Body of pancreas (tissue), 4 donors: ENCODE results near the gene BAZ2B. TPM values are rescaled to one million over a fixed set of nuclear protein-coding genes. Genes with fewer than 3 reads are reported as not detected.

ENCODE experiments used
- ATAC-seq: fragments of 150-250 bp; one replicate; pipeline ENCODE4 v1.9.1; 2016
- DNase-seq, 4 donors: peaks; one replicate each; pipeline ENCODE4 v3.0.0-alpha.2; 2019
- H3K27ac ChIP-seq, 4 donors: fragments of 200-600 bp; sonication (generic); 1 replicate in 3 of 4; 2 replicates in 1 of 4; pipeline versions ENCODE4 v1.5.1 to v1.6.1; 2016 to 2019; ENCODE audit warnings: mild to moderate bottlenecking in 1 of 4, mixed read lengths in 1 of 4, moderate library complexity in 1 of 4
- H3K27me3 ChIP-seq, 2 donors: fragments of 200-600 bp; sonication (generic); one replicate each; pipeline ENCODE4 v1.6.0; 2016; ENCODE audit warnings: mild to moderate bottlenecking in 1 of 2
- H3K36me3 ChIP-seq, 2 donors: fragments of 200-600 bp; sonication (generic); replicated peaks in 1 of 2; 2 replicates each; pipeline ENCODE4 v1.5.1; 2016; ENCODE audit warnings: low read depth in 2 of 2; ENCODE audit not compliant: insufficient read depth in 1 of 2
- H3K4me1 ChIP-seq: fragments of 200-600 bp; sonication (generic); one replicate; pipeline ENCODE4 v1.6.0; 2016
- H3K4me3 ChIP-seq, 2 donors: fragments of 200-600 bp; sonication (generic); 1 replicate in 1 of 2; 2 replicates in 1 of 2; pipeline ENCODE4 v1.5.1; 2016 to 2019
- H3K9me3 ChIP-seq, 3 donors: fragments of 200-600 bp; sonication (generic); 1 replicate in 2 of 3; 2 replicates in 1 of 3; pipeline ENCODE4 v1.5.1; 2016
- POLR2A ChIP-seq, 3 donors: fragments of 450-650 bp; IDR thresholded peaks; one replicate each; pipeline ENCODE4 v1.6.1; 2016; ENCODE audit warnings: antibody characterized with exemption in 3 of 3, mild to moderate bottlenecking in 2 of 3
- WGBS, 2 donors: methylation state at CpG; one replicate each; pipeline ENCODE4 v1.1.5; 2017; 5-methylcytosine and 5-hydroxymethylcytosine counted together
- intact Hi-C: fragments of 100-400 bp; cut with DNase I; formaldehyde crosslinking; loops from one replicate; pipeline ENCODE4 v1.15.1; 2023
- total RNA-seq, 2 donors: library from RNA; depleted of rRNA; stranded (reverse); fragments of >200 nt; gene quantifications; one replicate each; pipeline ENCODE4 v1.1.0, GENCODE V29; 2016
- TF ChIP-seq, protein P1 (sequence below), 7 experiments: fragments of 450-650 bp in 4 of 7; fragments of 200-600 bp in 3 of 7; sonication (generic) in 3 of 7; IDR thresholded peaks; one replicate each; pipeline ENCODE4 v1.5.1; 2016 to 2019; ENCODE audit warnings: antibody characterized with exemption in 7 of 7

Gene BAZ2B
- total RNA-seq, 2 donors from 2014 or later, result 62.5 to 104 TPM

DNA sequence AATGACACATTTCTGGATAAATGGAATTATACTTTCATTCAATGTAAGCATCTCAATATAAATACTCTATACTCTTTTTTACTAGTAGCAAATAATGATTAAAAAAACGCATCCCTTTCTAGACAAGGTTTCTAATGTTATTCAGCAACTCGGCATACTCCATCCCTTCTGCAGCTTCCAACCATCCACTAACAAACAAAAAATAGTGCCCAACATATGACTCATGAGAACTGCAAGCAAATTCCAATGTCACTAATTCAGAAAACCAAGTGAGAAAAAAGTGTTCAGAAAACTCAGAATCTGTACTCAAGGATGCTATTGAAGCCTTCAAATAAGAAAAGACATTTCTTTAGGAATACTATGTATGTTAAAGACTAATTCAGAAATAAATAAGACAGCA lies 140.0 kb downstream of the BAZ2B start:
- intact Hi-C loops, result no loop called here
- Histone ChIP-seq H3K27me3 (no peaks in the 10 kb centered on the region), H3K9me3 (no peaks in the 10 kb centered on the region), H3K4me3 (no peak overlapping the region), H3K4me1 (no peaks in the 10 kb centered on the region), H3K36me3 (peaks cover 0 to 13% of the 10 kb centered on the region in 2 donors), H3K27ac (no peak overlapping the region)
- TF ChIP-seq, protein P1, sequence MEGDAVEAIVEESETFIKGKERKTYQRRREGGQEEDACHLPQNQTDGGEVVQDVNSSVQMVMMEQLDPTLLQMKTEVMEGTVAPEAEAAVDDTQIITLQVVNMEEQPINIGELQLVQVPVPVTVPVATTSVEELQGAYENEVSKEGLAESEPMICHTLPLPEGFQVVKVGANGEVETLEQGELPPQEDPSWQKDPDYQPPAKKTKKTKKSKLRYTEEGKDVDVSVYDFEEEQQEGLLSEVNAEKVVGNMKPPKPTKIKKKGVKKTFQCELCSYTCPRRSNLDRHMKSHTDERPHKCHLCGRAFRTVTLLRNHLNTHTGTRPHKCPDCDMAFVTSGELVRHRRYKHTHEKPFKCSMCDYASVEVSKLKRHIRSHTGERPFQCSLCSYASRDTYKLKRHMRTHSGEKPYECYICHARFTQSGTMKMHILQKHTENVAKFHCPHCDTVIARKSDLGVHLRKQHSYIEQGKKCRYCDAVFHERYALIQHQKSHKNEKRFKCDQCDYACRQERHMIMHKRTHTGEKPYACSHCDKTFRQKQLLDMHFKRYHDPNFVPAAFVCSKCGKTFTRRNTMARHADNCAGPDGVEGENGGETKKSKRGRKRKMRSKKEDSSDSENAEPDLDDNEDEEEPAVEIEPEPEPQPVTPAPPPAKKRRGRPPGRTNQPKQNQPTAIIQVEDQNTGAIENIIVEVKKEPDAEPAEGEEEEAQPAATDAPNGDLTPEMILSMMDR (IDR thresholded peaks at IDR 0.05), result no peak
- TF ChIP-seq POLR2A (IDR thresholded peaks at IDR 0.05), result no peak
- DNase-seq (no peak), ATAC-seq (no peak)
- WGBS, 2 donors, result 93 to 98% methylated on average over 2 of the region's 2 CpGs

DNA sequence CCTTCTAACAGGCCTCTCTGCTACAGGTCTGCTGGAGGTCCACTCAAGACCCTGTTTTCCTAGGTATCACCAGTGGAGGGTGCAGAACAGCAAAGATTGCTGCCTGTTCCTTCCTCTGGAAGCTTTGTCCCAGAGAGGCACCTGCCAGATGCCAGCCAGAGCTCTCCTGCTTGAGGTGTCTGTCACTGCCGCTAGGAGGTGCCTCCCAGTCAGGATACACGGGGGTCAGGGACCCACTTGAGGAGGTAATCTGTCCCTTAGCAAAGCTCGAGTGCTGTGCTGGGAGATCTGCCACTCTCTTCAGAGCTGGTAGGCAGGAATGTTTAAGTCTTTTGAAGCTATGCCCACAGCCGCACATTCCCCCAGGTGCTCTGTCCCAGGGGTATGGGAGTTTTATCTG lies 140.6 kb downstream of the BAZ2B start:
- intact Hi-C loops, result no loop called here
- Histone ChIP-seq H3K36me3 (peaks cover 0 to 13% of the 10 kb centered on the region in 2 donors), H3K4me3 (no peak overlapping the region), H3K9me3 (no peaks in the 10 kb centered on the region), H3K4me1 (no peaks in the 10 kb centered on the region), H3K27ac (no peak overlapping the region), H3K27me3 (no peaks in the 10 kb centered on the region)
- ATAC-seq (no peak), DNase-seq (no peak)
- no peak for TF ChIP-seq POLR2A (IDR thresholded peaks at IDR 0.05)
- TF ChIP-seq, protein P1 (IDR thresholded peaks at IDR 0.05), result no peak
- WGBS, 2 donors, result 94 to 96% methylated on average over 2 to 4 of the region's 4 CpGs

DNA sequence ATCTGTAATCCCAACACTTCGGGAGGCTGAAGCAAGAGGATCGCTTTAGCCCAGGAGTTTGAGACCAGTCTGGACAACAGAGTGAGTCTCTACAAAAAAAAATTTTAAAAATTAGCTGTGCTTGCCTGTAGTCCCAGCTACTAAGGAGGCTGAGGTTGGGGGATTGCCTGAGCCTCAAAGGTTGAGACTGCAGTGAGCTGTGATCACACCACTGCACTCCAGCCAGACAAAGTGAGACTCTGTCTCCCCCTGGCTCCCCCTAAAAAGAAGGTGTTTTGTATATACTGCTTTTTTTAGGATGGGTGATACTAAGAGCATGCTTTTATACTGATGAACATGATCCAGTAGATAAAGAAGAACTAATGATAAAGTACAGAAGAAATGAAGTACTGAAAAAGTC lies 145.0 kb downstream of the BAZ2B start:
- H3K27ac ChIP-seq, result no peak overlapping the region
- H3K9me3 ChIP-seq, result no peaks in the 10 kb centered on the region
- DNase-seq, result no peak
- H3K27me3 ChIP-seq, result no peaks in the 10 kb centered on the region
- peaks cover 0 to 9% of the 10 kb centered on the region in 2 donors for H3K36me3 ChIP-seq
- TF ChIP-seq POLR2A (IDR thresholded peaks at IDR 0.05), result no peak
- TF ChIP-seq, protein P1 (IDR thresholded peaks at IDR 0.05), result no peak
- no peak for ATAC-seq
- H3K4me1 ChIP-seq, result no peaks in the 10 kb centered on the region
- intact Hi-C loops, result no loop called here
- WGBS, 2 donors, result 43 to 48% methylated on average over 2 of the region's 2 CpGs
- no peak overlapping the region for H3K4me3 ChIP-seq

DNA sequence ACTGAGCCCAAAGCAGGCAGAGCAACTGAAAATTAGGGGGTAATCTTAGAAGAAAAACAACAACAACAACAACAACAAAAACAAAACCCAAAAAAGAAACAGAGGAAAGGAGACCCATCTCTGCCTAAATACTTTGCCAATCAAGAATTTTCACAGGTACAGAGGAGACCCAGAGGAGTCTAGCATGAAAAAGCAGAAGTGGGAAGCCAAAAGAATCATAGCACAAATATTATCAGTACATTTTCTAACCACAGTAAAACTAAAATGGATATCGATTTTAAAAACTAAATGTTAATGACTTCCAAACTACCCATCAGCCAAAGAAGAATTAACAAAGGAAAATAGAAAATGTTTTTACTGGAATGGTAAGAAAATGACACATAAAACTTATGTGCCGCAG lies 148.1 kb downstream of the BAZ2B start:
- 97% methylated on average over 2 of the region's 2 CpGs for WGBS, 2 donors
- no peak for DNase-seq
- Histone ChIP-seq H3K9me3 (no peaks in the 10 kb centered on the region), H3K27me3 (no peaks in the 10 kb centered on the region), H3K36me3 (no peaks in the 10 kb centered on the region), H3K27ac (no peak overlapping the region), H3K4me1 (no peaks in the 10 kb centered on the region), H3K4me3 (no peak overlapping the region)
- no peak for ATAC-seq
- TF ChIP-seq, protein P1 (IDR thresholded peaks at IDR 0.05), result no peak
- TF ChIP-seq POLR2A (IDR thresholded peaks at IDR 0.05), result no peak
- intact Hi-C loops, result no loop called here

DNA sequence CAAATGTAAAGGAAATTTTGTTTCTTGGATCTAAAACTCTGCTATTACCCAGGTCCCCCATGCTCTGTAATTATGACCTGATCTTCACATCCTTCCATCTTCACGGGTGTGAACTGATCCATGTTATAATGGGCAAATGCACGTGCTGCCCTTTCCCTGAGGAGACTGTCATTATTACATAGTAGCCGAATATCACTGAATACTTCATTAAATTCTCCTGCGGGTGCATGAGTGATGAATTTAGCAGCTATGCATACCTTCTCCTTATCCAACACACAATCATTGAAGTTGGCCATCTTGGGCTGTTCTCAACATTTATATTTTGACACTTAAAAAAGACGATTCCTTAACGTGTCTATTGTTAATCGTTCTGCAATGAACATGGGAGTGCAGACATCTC lies 153.4 kb downstream of the BAZ2B start:
- WGBS, 2 donors, result 87 to 98% methylated on average over 7 of the region's 7 CpGs
- Histone ChIP-seq H3K9me3 (no peaks in the 10 kb centered on the region), H3K27ac (no peak overlapping the region), H3K4me1 (no peaks in the 10 kb centered on the region), H3K4me3 (no peak overlapping the region), H3K36me3 (no peaks in the 10 kb centered on the region), H3K27me3 (no peaks in the 10 kb centered on the region)
- no peak for DNase-seq
- no peak for ATAC-seq
- TF ChIP-seq, protein P1 (IDR thresholded peaks at IDR 0.05), result no peak
- no peak for TF ChIP-seq POLR2A (IDR thresholded peaks at IDR 0.05)
- intact Hi-C loops, result no loop called here
